DMS53 treated with DMSO at 0.1 percent for 48 hours (cell line): ENCODE data around the gene GSG1L.
"Not testable (repeated sequence)": the region's sequence is repeated elsewhere in the genome, so short reads cannot be mapped to it uniquely, and the experiment has no call there.

ENCODE experiments used
- DNase-seq: peaks from one replicate; lab custom pipeline; 2025; ENCODE audit not compliant: unreplicated experiment; lab: John Stamatoyannopoulos, UW

Gene GSG1L

DNA sequence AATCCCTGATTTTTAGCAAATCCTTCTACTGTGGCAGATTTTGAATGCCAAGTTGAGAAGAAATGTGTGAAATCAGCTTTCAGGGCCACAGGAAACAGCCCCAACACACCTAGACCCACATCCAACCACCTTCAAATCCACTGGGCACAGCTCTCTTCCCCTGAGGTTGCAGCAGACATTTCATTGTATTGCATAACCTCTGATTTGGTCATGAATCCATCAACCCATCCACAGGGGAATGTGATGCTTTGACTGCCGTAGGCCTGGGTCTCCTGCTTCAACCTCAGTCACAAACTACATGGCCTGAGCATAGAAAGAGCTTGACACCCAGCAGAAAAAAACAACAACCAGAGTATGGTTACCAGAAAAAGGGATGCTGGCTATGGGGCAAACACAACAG is 145.6 kb downstream of the GSG1L start:
- DNase-seq: no peak

DNA sequence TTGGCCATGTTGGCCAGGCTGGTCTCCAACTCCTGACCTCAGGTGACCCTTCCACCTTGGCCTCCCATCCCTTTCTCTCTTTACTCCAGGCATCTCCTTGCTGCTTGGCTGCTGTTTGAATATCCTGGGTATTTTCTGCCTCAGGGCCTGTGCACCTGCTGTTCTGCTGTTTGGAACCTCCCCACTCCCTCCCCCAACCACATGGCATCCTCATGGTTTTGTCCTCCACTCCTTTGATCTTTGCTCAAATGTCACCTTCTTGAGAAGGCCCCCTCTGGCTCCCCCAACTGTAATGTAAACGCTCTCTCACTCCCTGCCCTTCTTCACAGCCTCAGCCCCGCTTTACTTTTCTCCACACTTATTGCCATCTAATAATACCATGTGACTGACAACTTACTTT is 152.0 kb downstream of the GSG1L start:
- no peak for DNase-seq

DNA sequence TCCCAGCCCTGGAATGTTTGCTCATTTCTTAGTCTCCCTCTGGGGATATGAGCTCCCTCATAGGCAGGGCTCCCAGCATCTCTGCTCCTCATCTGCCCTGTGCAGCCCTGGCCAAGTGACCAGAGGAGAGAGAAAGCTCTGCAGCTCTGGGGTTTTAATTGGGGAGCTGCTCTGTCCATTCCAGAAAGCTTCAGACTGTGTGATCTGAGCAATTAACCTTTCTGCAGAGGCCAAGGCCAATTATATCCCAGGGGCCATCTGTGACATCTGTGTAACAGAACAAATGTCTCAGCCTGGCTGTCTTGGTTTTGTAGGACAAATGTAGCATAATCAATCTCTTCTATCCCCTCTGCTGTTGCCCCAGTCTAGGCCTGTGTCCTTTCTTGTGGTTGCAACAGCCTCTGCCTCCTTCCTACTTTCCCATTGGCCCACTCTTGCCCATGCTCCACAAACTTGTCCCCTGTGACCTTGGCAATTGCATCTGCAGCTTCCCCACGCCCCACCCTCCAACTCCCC is 156.0 kb downstream of the GSG1L start:
- no peak for DNase-seq

DNA sequence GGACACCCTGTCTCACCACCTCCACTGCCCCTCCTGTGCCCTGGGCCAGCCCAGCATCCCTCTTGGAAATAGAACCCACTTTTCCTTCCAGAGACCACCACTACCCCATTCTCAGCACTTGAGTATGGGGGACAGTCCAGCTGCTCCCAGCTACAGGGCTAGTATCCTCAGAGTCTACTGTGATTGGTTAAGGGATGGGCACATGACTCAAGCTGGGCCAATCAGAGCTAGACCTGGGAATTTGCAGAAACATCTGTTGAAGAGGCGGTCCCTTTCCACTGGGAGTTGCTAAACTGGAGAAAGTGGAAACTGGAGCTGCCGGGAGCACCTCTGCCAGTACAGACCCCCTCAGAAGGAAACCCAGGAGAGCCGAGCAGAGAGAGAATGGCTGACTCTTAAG is 156.6 kb downstream of the GSG1L start:
- DNase-seq: no peak

DNA sequence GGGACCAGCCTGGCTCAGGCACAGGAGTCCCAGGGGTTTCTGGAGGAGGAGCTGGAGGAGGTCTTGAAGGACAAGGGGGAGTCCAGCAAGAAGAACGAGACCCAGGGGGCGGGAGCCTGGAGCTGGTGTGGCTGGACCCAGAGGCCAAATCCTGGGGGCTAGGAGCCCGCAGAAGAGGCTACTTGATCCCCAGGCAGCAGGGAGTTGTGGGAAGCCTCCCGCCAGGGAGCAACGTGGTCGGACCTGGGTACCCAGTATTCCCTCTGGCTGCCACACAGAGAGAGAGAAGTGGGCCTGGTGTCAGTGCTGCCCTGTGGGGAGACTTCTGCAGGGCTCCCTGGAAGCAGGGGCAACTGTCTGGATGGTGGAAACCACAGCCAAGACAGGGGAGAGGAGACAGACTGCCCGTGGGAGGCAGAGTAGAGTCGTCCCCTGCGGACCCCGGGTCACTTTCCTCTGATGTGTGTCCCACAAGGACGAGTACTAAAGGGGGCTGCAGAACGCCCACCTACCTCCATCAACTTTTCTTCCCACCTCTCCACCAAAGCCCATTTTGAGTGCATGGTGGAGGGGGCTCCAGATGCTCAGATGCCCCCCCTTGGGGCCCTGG is 160.4 kb downstream of the GSG1L start:
- DNase-seq: no peak

DNA sequence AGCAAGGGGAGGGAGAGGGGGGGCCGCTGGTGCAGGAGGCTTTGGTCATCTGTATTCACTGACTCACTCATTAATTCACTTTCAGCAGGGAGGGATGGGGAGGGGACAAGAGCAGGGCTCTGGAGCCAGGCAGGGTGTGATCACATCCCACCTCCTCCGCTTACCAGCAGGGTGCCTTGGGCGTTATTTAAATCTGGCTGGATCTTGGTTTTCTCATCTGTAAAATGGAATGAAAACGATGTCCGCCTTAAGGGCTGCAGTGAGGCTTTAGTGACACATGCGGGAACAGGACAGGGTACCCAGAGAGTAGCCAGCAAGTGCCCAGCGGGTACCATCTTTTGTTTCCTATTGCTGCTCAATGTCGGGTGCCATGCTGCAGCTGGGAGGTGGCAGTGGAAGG is 161.0 kb downstream of the GSG1L start:
- no peak for DNase-seq

DNA sequence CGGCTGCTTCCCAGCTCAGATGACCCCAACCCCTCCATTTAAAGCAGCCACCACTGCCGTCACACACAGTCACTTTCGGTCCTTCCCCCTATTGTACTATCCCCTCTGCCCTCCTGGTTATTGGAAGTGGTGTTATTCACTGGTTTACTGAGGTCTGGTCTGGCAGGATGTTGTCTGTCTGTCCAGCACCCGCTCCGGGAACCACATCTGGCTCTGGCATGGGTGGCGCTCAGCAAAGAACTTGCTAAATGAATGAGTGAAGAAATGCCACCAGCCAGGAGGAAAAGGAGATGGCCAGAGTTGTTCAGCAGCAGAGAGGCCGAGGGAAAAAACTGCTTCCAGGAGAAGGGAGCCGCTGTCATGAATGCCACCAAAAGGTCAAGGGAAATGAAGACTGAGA is 161.6 kb downstream of the GSG1L start:
- DNase-seq: no peak

DNA sequence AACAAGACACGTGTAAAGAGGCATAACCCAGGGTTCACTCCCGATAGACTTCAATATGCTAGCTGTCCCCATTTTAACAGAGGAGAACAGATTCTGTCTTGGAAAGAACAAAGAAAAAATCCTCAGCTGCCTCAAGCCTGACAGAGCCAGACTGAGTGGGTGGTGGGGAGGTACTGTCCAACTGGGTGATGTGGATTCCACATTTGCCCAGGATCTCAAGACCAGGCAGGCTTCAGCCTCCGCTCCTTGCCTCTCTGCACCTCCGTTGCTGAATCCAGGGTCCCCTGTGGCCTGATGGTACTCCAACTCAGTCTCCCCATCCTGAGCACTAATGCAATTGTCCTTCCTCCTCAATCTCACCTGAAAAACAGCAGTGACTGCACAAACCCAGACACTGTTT is 163.8 kb downstream of the GSG1L start:
- no peak for DNase-seq

DNA sequence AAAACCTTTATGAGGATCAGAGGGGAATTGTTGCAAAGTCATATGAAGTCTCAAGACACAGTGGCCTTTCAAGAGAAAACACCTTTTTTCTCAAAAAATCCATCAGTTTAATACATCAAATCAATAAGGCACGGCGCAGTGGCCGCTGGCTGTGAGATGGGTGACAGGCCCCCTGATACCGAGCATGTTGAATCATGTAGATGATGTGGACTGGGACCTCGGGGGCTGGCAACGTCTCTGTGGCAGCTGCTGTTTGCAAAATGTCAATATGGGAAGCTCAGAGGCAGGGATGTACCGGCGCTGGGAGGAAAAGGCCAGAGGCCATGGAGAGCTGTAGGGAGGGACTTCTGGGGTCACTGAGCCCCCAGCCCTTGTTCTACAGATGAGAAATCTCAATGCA is 169.1 kb downstream of the GSG1L start:
- no peak for DNase-seq

DNA sequence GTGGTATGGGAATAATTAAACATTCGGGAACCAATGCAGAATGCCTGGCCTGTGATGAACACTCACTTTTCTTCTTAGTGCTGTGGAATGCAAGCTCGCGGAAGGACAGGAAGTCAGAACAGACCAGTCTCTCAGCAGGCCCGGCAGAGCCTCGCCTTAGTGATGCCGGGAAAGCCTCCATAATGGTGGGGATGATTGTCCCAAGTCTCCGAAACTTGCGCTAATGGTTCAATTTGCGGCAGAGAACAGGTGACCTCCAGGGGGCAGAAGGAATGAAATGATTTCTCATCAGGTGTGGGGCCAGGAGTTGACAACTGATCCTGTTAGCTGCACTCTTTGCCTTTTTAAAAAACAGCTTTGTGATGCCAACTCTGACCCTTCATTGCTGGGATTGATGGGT is 170.6 kb downstream of the GSG1L start:
- DNase-seq: no peak

DNA sequence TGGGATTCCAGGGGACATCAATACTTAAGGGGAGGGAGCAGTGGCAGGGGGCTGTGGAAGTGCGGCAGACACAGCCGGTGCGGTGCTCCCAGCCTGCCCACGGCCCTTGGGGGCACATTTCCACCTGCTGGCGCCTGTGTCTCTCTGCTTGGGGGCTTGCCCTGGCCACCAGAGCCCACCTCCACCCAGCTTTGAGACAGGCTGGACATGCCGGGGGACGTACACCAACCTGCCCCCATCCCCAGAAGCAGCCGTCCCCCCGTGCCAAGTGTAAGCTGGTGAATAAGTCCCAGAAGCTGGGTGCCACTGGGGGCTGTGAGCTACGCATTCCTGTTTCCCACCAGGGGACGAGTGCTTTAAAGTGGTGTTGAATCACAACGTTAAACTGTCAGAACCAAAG is 172.6 kb downstream of the GSG1L start:
- no peak for DNase-seq

DNA sequence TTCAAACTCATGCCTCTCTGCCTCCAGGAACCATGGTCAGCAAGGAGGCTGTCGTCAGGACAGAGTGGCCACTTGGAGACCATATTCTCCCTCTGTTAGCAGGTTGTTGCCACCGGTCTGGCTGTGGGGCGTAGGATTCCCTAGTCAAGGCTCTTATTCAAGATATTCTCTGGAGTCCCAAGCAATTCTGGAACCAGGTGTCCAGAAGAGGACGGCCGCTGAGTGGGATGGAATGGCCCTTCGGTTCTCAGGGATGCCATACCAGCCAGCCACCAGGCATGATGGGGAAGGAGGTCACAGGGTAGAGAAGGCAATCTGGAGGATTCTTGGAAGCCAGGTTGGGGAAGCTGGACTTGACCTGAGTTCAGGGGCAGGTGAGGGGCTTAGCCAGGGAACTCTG is 173.5 kb downstream of the GSG1L start:
- no peak for DNase-seq

DNA sequence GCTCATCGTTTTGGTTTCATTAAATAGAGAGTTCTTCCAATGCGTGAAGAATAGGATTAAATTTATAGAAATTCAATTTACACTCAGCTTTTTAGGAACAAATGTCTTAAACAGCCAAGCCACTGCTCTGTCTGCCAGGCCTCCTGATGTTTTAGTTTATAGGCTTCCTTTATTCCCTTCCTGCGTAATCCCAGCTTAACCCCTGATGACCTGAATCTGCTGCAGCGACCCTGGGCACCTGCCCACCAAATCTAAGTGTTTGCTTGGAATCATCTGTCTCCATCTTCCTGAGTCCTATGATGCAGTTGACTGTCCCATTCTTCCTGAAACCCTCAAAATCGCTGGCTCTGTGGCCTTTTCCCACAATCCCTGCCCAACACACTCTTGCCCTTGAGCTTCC is 179.9 kb downstream of the GSG1L start:
- DNase-seq: no peak

DNA sequence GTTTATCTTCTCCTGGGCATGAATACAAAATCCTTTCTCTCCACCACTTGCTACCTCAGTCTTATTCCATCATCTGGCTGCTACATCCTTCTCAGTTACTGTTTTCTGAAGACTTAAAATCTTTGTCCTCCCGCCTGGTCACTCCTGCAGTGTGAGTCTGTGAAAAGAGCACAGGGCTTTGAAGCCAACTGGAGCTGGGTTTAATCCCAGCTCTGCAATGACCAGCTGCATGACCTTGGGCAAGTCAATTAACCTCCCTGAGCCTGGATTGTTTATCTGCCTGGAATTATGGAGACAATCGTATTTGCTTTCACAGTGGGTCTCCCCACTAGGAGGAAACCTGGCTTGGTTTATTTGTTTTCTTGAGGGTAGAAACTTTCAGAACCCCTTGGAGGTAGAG is 183.2 kb downstream of the GSG1L start:
- DNase-seq: no peak

DNA sequence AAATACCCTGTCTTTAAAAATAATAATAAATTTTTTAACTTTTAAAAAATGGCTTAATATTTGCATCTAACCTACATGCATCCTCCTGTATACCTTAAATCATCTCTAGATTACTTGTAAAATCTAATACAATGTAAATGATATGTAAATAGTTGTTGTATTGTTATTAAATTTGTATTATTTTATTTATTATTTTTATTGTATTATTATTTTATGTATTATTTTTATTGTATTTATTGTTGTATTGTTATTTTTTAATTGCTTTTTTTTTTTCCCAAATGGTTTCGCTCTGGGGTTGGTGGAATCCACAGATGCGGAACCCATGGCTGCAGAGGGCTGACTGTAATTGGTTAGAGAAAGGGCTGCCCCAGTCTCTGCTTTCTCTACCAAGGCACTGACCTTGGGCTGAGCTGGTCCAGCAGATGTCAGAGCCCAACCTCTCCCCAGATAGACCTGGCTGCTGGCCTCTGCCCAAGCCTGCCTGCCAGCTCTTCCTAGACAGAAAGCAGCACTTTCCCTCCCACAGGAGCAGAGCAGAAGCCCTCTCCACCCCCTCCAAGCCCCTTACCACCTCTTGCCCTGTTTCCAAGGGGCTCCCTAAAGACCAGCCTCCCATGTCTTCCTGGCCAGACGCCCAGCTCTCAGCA is 183.8 kb downstream of the GSG1L start:
- no peak for DNase-seq

DNA sequence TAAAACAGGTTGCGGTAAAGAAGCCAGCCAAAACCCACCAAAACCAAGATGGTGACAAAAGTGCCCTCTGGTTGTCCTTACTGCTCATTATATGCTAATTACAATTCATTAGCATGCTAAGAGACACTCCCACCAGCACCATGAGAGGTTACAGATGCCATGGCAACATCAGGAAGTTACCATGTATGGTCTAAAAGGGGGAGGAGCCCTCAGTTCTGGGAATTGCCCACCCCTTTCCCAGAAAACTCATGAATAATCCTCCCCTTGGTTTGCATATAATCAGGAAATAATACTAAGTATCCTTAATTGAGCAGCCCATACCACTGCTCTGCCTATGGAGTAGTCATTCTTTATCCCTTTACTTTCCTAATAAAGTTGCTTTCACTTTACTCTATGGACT is 190.9 kb downstream of the GSG1L start:
- DNase-seq: not testable (repeated sequence)

DNA sequence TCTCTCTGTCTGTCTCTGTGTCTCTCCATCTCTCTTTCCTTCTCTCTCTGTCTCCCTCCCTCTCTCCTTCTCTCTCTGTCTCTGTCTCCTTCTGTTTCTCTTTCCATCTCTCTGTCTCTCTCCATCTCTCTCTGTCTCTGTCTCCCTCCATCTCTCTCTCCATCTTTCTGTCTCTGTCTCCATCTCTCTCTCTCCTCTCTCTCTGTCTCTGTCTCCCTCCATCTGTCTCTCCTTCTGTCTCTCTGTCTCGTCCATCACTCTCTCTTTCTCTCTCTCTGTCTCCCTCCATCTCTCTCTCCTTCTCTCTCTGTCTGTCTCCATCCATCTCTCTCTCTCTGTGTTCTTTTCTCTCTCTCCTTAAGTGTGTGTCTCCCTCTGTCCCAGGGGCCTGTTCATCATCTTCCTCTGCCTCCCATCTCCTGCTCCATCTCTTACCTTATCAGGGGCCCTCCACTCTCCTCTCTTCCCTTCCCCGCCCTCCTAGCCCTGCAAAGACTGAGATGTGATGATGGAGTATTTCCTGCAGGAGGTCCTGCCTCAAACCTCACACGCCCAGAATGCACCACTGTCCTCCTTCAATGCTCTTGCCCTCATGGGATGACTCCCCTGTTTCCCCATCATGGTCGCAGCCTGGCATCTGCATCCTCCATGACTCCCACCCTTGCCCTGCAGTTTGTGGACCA is 193.3 kb downstream of the GSG1L start:
- DNase-seq: no peak

DNA sequence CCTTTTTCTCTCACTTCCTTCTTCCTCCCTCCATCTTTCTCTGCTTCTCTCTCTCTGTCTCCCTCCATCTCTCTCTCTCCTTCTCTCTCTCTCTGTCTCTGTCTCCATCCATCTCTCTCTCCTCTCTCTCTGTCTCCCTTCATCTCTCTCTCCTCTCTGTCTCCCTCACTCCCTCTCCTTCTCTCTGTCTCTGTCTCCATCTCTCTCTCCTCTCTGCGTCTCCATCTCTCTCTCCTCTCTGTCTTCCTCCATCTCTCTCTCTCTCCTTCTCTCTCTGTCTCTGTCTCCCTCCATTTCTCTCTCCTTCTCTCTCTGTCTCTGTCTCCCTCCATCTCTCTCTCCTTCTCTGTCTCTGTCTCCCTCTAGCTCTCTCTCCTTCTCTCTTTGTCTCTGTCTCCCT is 194.1 kb downstream of the GSG1L start:
- DNase-seq: no peak

DNA sequence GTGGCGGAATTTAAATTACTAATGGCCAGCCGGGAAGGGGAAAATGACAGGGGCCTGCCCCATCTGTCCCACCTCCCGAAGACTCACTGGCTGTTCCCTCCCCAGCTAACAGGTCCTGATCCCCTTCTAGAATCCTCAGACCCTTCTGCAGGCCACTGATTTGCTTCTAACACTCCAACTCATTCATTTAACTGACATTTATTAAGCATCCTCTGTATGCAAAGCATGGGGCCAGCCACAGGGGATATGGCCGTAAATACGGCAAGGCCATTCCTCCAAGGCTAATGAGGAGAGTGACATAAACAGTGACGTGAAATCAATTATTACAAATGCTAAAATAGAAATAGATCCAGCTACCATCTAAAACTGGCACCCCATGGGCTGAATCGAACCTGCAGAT is 195.3 kb downstream of the GSG1L start:
- DNase-seq: no peak

DNA sequence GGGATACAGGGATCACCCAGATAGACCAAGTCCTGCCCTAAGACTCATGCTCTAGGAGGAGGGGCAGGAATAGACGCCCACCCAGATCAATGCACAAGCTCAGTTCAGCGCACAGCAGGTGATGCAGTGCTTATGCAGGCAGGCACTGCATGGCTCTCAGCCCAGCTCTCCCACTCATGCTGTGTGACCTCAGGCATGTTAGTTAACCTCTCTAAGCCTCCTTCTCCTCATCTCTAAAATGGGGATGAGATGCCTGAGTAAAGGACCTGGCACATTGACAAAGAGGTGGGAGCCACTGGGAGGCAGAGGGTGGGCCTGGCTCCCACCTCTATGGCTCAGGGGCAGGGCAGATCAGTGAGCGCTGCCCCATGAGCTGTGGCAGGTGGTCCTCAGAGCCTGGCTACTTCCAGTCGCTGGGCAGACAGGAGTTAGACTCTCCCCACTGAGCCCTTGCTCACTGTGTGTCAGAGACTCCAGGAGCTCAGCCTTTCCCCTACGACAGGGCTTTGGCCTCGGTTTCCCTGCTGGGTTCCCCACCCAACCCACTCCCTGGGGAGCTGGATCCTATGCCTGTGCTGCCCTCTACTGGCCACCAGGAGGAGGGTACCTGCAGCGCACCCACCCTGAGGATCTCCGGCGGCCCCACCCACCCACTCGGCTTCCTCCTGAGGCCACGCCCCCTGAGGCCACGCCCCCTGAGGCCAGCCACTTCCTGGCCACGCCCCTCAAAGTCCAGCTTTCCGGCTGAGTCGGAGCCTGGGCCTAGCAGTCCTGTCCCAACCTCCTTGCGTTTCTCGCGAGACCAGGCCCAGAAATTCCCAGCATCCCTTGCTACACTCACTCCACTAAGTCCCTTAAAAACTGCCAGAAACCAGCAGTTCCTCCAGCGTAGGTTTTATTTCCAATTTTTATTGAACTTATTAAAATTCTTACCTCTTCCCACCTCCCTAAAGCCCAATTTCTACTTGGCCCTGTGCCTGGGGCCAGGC is 196.1 kb downstream of the GSG1L start:
- DNase-seq: no peak

DNA sequence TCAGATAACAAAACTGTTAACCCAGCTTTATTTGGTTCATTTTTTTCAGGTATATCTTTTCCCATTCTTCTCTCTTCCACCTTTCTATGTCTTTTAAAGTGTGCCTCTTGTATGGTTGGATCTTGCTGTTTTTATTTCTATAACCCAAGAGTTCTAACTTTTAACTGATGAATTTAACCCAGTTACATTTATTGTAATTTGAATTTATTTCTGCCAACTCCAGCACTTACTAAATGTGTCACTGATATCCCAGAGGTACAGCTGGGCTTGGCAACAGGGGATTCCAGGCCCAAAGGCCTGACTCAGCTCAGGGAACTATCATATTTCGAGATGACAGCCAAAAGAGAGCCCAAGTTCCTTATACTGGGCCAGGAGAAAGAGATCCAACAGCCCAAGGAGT is 200.1 kb downstream of the GSG1L start:
- DNase-seq: no peak
